ENCODE measurements around the gene TSPAN18.

TSPAN18 gene

GRCh38 chr11:44952500-44953260, 225.9 kb downstream of the TSPAN18 start:
- no peaks in the 10 kb centered on the region for H3K36me3 ChIP-seq (ENCODE audit: control insufficient read depth, low read length)
- no peaks in the 10 kb centered on the region; the same call in 1 of the 2 replicates for H4K20me1 ChIP-seq (ENCODE audit: control insufficient read depth, insufficient read depth, low read depth, low read length)
- peaks cover 30% of the 10 kb centered on the region for H3K27me3 ChIP-seq (ENCODE audit: control insufficient read depth, low read length)
- no peaks in the 10 kb centered on the region for H3K9me2 ChIP-seq (replicated peaks; ENCODE audit: control insufficient read depth, low read length)
- H3K79me2 ChIP-seq (ENCODE audit: control insufficient read depth, low read length) = no peaks in the 10 kb centered on the region
- H3K4me3 ChIP-seq (ENCODE audit: low read length) = no peak overlapping the region
- H3K4me1 ChIP-seq (ENCODE audit: control insufficient read depth, low read length) = peaks cover 20% of the 10 kb centered on the region
- no peaks in the 10 kb centered on the region for H3K9me3 ChIP-seq (ENCODE audit: control insufficient read depth, insufficient read depth, low read length)
- no peak overlapping the region for H3K27ac ChIP-seq (ENCODE audit: low read depth, low read length)
- TF ChIP-seq CTCF (IDR thresholded peaks at IDR 0.05; ENCODE audit: low read depth, low read length, poor library complexity, severe bottlenecking) = no peak
- no peak for TF ChIP-seq EZH2phosphoT487 (IDR thresholded peaks at IDR 0.05; ENCODE audit: borderline replicate concordance, low read length)
- no peak overlapping the region for H3K4me2 ChIP-seq (ENCODE audit: low read length)
- H3F3A ChIP-seq (ENCODE audit: control insufficient read depth, insufficient read depth) = no peaks in the 10 kb centered on the region

- Histone ChIP-seq H3F3A (ENCODE audit: control insufficient read depth, insufficient read depth) (no peaks in the 10 kb centered on the region), H4K20me1 (ENCODE audit: control insufficient read depth, insufficient read depth, low read depth, low read length) (no peaks in the 10 kb centered on the region; the same call in 1 of the 2 replicates), H3K36me3 (ENCODE audit: control insufficient read depth, low read length) (no peaks in the 10 kb centered on the region), H3K4me1 (ENCODE audit: control insufficient read depth, low read length) (peaks cover 32% of the 10 kb centered on the region), H3K27me3 (ENCODE audit: control insufficient read depth, low read length) (peaks cover 17% of the 10 kb centered on the region), H3K4me2 (ENCODE audit: low read length) (no peak overlapping the region), H3K4me3 (ENCODE audit: low read length) (no peak overlapping the region), H3K79me2 (ENCODE audit: control insufficient read depth, low read length) (no peaks in the 10 kb centered on the region), H3K9me2 (replicated peaks; ENCODE audit: control insufficient read depth, low read length) (no peaks in the 10 kb centered on the region), H3K9me3 (ENCODE audit: control insufficient read depth, insufficient read depth, low read length) (no peaks in the 10 kb centered on the region), H3K27ac (ENCODE audit: low read depth, low read length) (no peak overlapping the region)
- no peak for TF ChIP-seq EZH2phosphoT487 (IDR thresholded peaks at IDR 0.05; ENCODE audit: borderline replicate concordance, low read length)
- no peak for TF ChIP-seq CTCF (IDR thresholded peaks at IDR 0.05; ENCODE audit: low read depth, low read length, poor library complexity, severe bottlenecking)
These were observed 227.5 kb downstream of the TSPAN18 start for GRCh38 chr11:44954051-44954906.

GRCh38 chr11:44955015-44955738, 228.4 kb downstream of the TSPAN18 start:
- H4K20me1 ChIP-seq (ENCODE audit: control insufficient read depth, insufficient read depth, low read depth, low read length) = no peaks in the 10 kb centered on the region
- no peak overlapping the region for H3K4me3 ChIP-seq (ENCODE audit: low read length)
- peaks cover 8% of the 10 kb centered on the region for H3K27me3 ChIP-seq (ENCODE audit: control insufficient read depth, low read length)
- H3K36me3 ChIP-seq (ENCODE audit: control insufficient read depth, low read length) = no peaks in the 10 kb centered on the region
- no peak overlapping the region for H3K27ac ChIP-seq (ENCODE audit: low read depth, low read length)
- no peaks in the 10 kb centered on the region for H3K9me2 ChIP-seq (replicated peaks; ENCODE audit: control insufficient read depth, low read length)
- no peak for TF ChIP-seq CTCF (IDR thresholded peaks at IDR 0.05; ENCODE audit: low read depth, low read length, poor library complexity, severe bottlenecking)
- TF ChIP-seq EZH2phosphoT487 (IDR thresholded peaks at IDR 0.05; ENCODE audit: borderline replicate concordance, low read length) = no peak
- H3K79me2 ChIP-seq (ENCODE audit: control insufficient read depth, low read length) = no peaks in the 10 kb centered on the region
- peaks cover 26% of the 10 kb centered on the region for H3K4me1 ChIP-seq (ENCODE audit: control insufficient read depth, low read length)
- H3F3A ChIP-seq (ENCODE audit: control insufficient read depth, insufficient read depth) = no peaks in the 10 kb centered on the region
- no peak overlapping the region for H3K4me2 ChIP-seq (ENCODE audit: low read length)
- no peaks in the 10 kb centered on the region for H3K9me3 ChIP-seq (ENCODE audit: control insufficient read depth, insufficient read depth, low read length)

Data from DOHH2 (cell line).